HepG2 (cell line): Measurements from ENCODE around the gene DHX8. TPM values are rescaled to one million over a fixed set of nuclear protein-coding genes. Genes with fewer than 3 reads are reported as not detected.
A peak's percentile ranks its signal among the peaks of the same experiment; 100 is the strongest.

ENCODE experiments used
- ARID4A ChIP-seq: sonication (generic); formaldehyde crosslinking; IDR thresholded peaks from 2 replicates; pipeline ENCODE4 v1.5.0; 2020; ENCODE audit warnings: mild to moderate bottlenecking, missing genetic modification reagents, borderline replicate concordance
- BORCS8-MEF2B ChIP-seq: sonication (generic); formaldehyde crosslinking; IDR thresholded peaks from 2 replicates; pipeline ENCODE4 v1.8.0; 2022; ENCODE audit warnings: mild to moderate bottlenecking, missing genetic modification reagents
- CREM ChIP-seq, 2 experiments: sonication (generic) in 1 of 2; formaldehyde crosslinking in 1 of 2; IDR thresholded peaks; 2 replicates each; pipeline versions ENCODE4 v1.4.0 to v1.6.1; 2016 to 2020; ENCODE audit warnings: antibody characterized with exemption in 1 of 2, mild to moderate bottlenecking in 1 of 2, missing genetic modification reagents in 1 of 2
- GPN1 ChIP-seq: sonication (generic); formaldehyde crosslinking; IDR thresholded peaks from 2 replicates; pipeline ENCODE4 v1.5.1; 2020; ENCODE audit warnings: missing genetic modification reagents, borderline replicate concordance
- HMGA1 ChIP-seq: sonication (generic); formaldehyde crosslinking; conservative IDR thresholded peaks from 2 replicates; pipeline ENCODE4 v1.4.0; 2020; ENCODE audit warnings: missing genetic modification reagents
- HNRNPLL ChIP-seq: fragments of 200-400 bp; formaldehyde crosslinking; IDR thresholded peaks from 2 replicates; pipeline ENCODE4 v1.6.1; 2017; ENCODE audit warnings: mild to moderate bottlenecking, low read depth, low read length; ENCODE audit not compliant: poor library complexity, severe bottlenecking
- KAT2B ChIP-seq: fragments of 150-350 bp; IDR thresholded peaks from 2 replicates; pipeline ENCODE4 v1.6.1; 2014; ENCODE audit warnings: low read depth, low read length, borderline replicate concordance
- KAT8 ChIP-seq: IDR thresholded peaks from 2 replicates; pipeline ENCODE4 v1.6.1; 2016; ENCODE audit warnings: missing genetic modification reagents, missing compliant biosample characterization
- MAFG ChIP-seq: sonication (generic); formaldehyde crosslinking; IDR thresholded peaks from 2 replicates; pipeline ENCODE4 v1.5.1; 2020; ENCODE audit warnings: mild to moderate bottlenecking, missing genetic modification reagents
- NRL ChIP-seq: sonication (generic); formaldehyde crosslinking; IDR thresholded peaks from 2 replicates; pipeline ENCODE4 v1.5.0; 2020; ENCODE audit warnings: missing genetic modification reagents, mild to moderate bottlenecking, moderate library complexity, borderline replicate concordance
- PITX1 ChIP-seq: sonication (generic); formaldehyde crosslinking; IDR thresholded peaks from 2 replicates; pipeline ENCODE4 v1.5.1; 2020; ENCODE audit warnings: mild to moderate bottlenecking, missing genetic modification reagents
- POLR2AphosphoS2 ChIP-seq: IDR thresholded peaks from 2 replicates; pipeline ENCODE4 v1.6.1; 2011; ENCODE audit warnings: low read depth, low read length, improper control_type of control experiment
- PPARG ChIP-seq: conservative IDR thresholded peaks from 2 replicates; pipeline ENCODE4 v1.6.1; 2016; ENCODE audit warnings: missing biosample characterization, missing genetic modification reagents
- PRMT3 ChIP-seq: sonication (generic); formaldehyde crosslinking; IDR thresholded peaks from 2 replicates; pipeline ENCODE4 v1.8.1; 2022; ENCODE audit warnings: low read depth, mild to moderate bottlenecking, moderate library complexity, missing genetic modification reagents, borderline replicate concordance
- SRSF4 ChIP-seq: fragments of 200-400 bp; formaldehyde crosslinking; IDR thresholded peaks from one replicate; pipeline ENCODE4 v1.6.1; 2018; ENCODE audit warnings: mild to moderate bottlenecking, low read depth, low read length, moderate library complexity; ENCODE audit not compliant: poor library complexity, severe bottlenecking
- ZBTB33 ChIP-seq: sonication (generic); formaldehyde crosslinking; IDR thresholded peaks from 2 replicates; pipeline ENCODE4 v1.4.0; 2020; ENCODE audit warnings: missing genetic modification reagents
- ZNF124 ChIP-seq: sonication (generic); formaldehyde crosslinking; IDR thresholded peaks from 2 replicates; pipeline ENCODE4 v1.4.0; 2020; ENCODE audit warnings: missing genetic modification reagents
- ZNF275 ChIP-seq: sonication (generic); formaldehyde crosslinking; IDR thresholded peaks from 2 replicates; pipeline ENCODE4 v1.8.0; 2022; ENCODE audit warnings: missing genetic modification reagents, mild to moderate bottlenecking, inconsistent platforms, borderline replicate concordance
- ZUFSP ChIP-seq: sonication (generic); formaldehyde crosslinking; IDR thresholded peaks from 2 replicates; pipeline ENCODE4 v1.9.0; 2021; ENCODE audit warnings: missing genetic modification reagents, mild to moderate bottlenecking, borderline replicate concordance
- polyA plus RNA-seq, 8 experiments: library from polyadenylated mRNA; depleted of rRNA in 3 of 8; stranded (reverse) in 7 of 8; unstranded in 1 of 8; fragments of >200 nt; fragmentation: Illumina TruSeq in 4 of 8; extraction: Trizol in 4 of 8; gene quantifications; 2 replicates each; pipeline versions ENCODE4 v1.2.1 to v1.2.3, GENCODE V29; 2011 to 2016; ENCODE audit warnings: low read depth in 4 of 8, missing spikeins in 1 of 8, mixed read lengths in 1 of 8; ENCODE audit not compliant: insufficient read depth in 1 of 8
- total RNA-seq, 5 experiments: library from RNA; depleted of rRNA; stranded (reverse); fragments of >200 nt; fragmentation: Illumina TruSeq; extraction: Trizol; gene quantifications; 2 replicates each; pipeline ENCODE4 v1.2.3, GENCODE V29; 2016; ENCODE audit warnings: low read depth in 1 of 5

The DHX8 gene
- total and polyA plus RNA-seq, 2 of the 13 experiments (the other 11 are each of a cell fraction or from before 2014, with no cell fraction given) = 24.8 to 48.9 TPM

GRCh38 chr17:43546319-43547188, 62.8 kb downstream of the DHX8 start, which contains the start of gene ETV4 (continued):
- no peak for TF ChIP-seq PPARG (CRISPR knock-in tag)
- TF ChIP-seq GPN1 (CRISPR knock-in tag) = no peak
- TF ChIP-seq HNRNPLL = peak; percentile 45
- TF ChIP-seq ZUFSP = no peak
- no peak for TF ChIP-seq BORCS8-MEF2B (CRISPR knock-in tag)
- no peak for TF ChIP-seq ZBTB33 (CRISPR knock-in tag)
- no peak for TF ChIP-seq SRSF4
- TF ChIP-seq NRL (CRISPR knock-in tag) = no peak; the same call in 1 of the 2 replicates
- no peak; the same call in none of the 2 replicates for TF ChIP-seq ARID4A
- no peak; the same call in 1 of the 2 replicates for TF ChIP-seq PITX1 (CRISPR knock-in tag)
- TF ChIP-seq KAT8 (CRISPR knock-in tag) = peak; percentile 11; the same call in 1 of the 2 replicates
- TF ChIP-seq CREM (IDR thresholded peaks at IDR 0.05) = peak; percentile 33; the same call in 1 of the 2 replicates
- no peak for TF ChIP-seq CREM (CRISPR knock-in tag; IDR thresholded peaks at IDR 0.05)
- no peak for TF ChIP-seq KAT2B
- no peak for TF ChIP-seq HMGA1 (CRISPR knock-in tag)
- no peak for TF ChIP-seq PRMT3 (CRISPR knock-in tag)
- no peak for TF ChIP-seq MAFG (CRISPR knock-in tag)
- TF ChIP-seq ZNF124 = no peak
- no peak for TF ChIP-seq ZNF275 (CRISPR knock-in tag)
- TF ChIP-seq POLR2AphosphoS2 = 0 out of 2 replicates have a peak, but pooled peaks have one; percentile 13
